NCI-H345 treated with DMSO at 0.1 percent for 48 hours (cell line): Measurements from ENCODE around the gene NPLOC4.
A peak's percentile ranks its signal among the peaks of the same experiment; 100 is the strongest.
"Not testable (repeated sequence)": the region's sequence is repeated elsewhere in the genome, so short reads cannot be mapped to it uniquely, and the experiment has no call there.

Experiments
- DNase-seq: peaks from one replicate; lab custom pipeline; 2025; ENCODE audit not compliant: unreplicated experiment; lab: John Stamatoyannopoulos, UW

NPLOC4 gene

GRCh38 chr17:81535480-81536298, 101.2 kb downstream of the NPLOC4 start:
- no peak for DNase-seq

- DNase-seq: no peak
Measured at GRCh38 chr17:81535007-81535328, 101.9 kb downstream of the NPLOC4 start.

DNA sequence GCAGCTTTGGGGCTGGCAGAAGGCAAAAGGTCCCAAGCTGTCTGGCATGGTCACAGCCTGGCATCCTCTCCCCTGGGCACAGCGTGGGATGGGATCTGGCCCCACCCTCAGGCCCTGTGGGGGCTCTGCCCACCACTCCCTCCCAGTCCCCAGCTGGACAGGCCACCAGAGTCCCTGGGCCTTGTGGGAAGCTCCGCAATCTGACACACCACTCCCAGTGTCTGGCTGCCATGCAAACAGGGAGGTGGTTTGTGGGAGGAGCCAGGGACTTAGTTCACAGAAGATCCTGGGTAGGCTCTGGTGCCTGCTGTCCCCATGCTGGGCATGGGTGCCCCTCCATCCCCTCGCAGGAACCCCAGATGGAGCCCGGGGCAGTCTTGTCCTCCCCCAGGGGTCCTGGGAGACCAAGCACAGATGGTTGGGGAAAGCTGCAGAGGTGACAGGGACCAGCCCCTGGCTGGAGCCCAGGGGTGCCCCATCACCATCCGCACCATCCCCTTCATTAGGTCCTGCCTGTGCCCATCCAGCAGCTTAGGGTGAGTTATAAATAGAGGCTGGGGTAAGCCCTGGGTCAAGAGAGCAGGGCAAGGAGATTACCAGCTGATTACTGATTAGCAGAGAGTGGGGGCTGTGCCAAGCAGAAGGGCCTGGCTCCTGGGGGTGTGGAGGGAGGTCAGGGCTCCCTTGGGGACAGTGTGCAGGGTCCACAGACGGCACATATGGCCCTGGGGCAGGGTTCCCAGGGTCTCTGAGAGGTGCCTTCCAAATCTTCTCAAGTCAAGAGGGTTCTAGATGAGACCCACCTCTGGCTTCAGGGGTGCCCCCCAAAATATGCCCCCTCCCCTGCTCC, 102.5 kb downstream of the NPLOC4 start:
- DNase-seq: no peak

DNA sequence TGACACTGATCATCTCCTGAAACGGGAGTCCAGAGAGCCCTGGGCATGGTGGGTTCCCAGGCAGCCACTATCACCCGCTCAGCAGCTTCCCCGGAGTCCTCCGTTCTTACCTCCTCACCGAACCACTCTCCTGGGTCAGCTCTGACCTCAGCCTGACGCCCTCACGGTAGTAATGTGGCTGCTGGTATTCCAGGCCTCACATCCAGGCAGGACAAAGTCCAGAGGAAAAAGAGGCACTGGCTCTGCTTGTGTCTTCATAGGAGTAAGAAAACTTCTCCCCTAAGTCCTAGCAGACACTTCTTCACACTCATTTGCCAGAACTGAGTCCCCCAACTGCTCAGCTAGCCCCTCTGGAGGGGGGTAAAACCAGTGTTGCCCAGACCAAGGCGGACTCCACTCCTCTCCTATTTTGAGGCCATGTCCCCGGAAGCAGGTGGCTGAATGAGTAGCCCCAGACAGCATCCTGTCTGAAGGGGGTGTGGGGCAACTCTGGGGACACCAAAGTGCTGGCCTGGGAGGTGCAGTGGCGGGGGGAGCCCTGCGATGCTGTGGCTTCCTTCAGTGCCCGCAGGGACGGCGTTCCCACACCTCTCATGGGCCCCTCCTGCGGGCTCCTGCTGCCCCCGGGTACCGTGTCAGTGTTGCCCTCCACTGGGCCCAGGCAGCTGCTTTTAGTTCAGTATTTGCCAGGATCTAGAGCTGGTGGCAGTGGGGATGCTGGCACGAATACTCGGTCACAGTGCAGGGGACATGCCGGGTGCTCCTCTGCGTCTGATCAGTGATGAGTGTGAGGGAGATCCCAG, 103.4 kb downstream of the NPLOC4 start:
- no peak for DNase-seq

DNA sequence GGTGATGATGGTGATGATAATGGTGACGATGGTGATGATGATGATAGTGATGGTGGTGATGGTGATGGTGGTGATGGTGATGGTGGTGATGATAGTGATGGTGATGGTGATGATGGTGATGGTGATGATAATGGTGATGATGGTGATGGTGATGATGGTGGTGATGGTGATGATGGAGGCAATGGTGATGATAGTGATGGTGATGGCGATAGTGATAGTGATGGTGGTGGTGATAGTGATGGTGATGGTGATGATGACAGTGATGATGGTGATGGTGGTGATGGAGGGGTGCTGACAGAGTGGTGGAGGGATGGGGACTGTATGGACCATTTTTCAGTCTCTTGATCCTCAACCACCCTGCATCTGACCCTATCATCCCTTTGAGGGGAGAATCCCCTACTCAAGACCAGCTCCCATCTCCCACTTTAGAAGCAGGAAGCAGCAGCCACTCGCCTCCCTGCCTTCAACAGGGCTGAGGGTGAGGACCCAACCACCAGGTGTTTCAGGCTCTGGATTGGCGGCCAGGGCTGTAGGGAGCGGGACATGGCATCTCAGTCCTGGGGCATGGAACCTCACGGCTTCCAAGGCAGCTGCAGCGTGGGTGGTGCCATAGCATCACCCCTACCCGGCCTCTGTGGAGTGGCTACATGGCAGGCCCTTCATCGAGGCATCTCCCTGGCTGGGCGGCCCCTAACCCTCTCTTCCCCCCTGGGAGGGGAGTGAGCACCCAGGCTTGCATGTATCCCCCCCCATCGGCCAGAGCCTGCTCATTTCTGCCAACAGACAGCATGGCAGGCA, 104.2 kb downstream of the NPLOC4 start:
- DNase-seq: no peak

GRCh38 chr17:81531998-81532404, 104.9 kb downstream of the NPLOC4 start:
- not testable (repeated sequence) for DNase-seq

- DNase-seq: not testable (repeated sequence)
Measured at GRCh38 chr17:81531013-81531412, 105.9 kb downstream of the NPLOC4 start.

DNA sequence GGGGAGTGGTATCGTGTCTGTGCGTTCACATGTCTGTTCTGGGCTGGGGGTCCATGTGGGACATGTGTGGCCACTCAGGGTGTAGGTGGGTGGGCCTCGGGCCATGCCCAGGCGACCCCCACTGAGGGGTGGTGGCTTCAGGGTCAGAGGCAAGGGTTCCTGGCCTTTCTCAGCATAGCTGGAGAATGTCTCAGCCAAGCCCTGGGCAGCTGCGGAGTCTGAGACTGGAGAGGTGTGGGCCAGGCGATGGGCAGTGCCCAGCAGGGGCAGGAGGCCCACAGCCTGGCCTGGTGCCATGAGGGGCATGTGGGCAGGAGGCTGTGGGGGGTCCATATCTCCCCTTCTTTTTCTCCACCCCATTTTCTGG, 107.5 kb downstream of the NPLOC4 start:
- no peak for DNase-seq

DNA sequence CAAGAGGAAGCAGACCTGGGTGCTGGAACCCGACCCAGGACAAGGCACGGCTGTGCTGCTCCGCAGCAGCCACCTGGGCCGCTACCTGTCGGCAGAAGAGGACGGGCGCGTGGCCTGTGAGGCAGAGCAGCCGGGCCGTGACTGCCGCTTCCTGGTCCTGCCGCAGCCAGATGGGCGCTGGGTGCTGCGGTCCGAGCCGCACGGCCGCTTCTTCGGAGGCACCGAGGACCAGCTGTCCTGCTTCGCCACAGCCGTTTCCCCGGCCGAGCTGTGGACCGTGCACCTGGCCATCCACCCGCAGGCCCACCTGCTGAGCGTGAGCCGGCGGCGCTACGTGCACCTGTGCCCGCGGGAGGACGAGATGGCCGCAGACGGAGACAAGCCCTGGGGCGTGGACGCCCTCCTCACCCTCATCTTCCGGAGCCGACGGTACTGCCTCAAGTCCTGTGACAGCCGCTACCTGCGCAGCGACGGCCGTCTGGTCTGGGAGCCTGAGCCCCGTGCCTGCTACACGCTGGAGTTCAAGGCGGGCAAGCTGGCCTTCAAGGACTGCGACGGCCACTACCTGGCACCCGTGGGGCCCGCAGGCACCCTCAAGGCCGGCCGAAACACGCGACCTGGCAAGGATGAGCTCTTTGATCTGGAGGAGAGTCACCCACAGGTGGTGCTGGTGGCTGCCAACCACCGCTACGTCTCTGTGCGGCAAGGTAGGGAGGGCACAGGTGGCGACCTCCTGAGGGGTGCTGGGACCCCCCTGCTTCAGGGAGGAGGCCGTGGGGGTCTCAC, 108.1 kb downstream of the NPLOC4 start:
- DNase-seq: no peak

GRCh38 chr17:81528384-81528650, 108.6 kb downstream of the NPLOC4 start:
- DNase-seq: no peak

- no peak for DNase-seq
Measured at GRCh38 chr17:81527591-81528383, 109.1 kb downstream of the NPLOC4 start, which contains the start of gene FSCN2. TSS of gene FSCN2 (plus strand) at chr17:81528377. CDS start at chr17:81528532, 155 bp downstream.

DNA sequence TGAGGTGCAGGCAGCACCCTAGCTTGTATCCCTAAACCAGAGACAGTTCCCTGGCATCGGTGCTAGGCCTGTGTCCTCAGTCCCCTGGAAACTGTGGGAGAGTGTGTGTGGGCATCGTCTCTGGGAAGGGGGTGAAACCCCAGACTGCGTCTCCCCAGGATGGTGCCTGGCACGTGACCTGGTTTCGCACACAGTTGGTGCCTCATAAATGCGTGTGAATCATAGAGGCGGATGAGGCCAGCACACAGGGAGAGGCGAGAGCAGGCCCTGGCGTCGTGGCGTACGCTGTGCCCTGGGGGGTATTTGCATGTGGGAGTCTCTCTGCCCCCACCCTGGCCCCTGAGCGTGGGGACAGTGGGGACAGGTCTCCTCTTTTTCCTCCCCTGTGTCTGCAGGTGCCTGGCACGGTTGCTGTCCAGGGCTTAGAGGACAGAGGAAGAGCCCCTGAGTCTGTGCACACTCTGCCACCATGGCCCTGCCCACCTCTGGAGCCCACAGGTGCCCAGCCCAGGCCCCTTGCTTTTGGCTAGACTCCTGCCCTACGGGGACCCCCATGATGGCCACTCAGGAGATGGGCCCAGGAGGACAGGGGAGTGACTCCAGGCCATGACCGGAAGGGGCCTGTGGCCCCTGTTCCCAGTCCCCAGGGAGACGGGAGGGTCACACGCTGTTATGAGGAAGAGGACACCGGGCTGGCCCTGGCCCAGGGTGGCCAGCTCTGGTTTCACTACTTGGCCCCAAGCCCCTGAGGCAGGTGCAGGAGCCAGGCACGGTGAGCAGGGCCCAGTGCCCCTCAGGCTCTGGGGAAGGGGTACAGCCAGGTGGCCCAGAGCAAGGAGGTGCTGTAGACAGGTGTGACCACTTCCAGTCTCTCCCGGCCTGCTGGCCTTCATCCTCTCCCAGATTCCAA, 110.0 kb downstream of the NPLOC4 start:
- DNase-seq: no peak

GRCh38 chr17:81524865-81525159, 112.1 kb downstream of the NPLOC4 start:
- DNase-seq: no peak

GRCh38 chr17:81524039-81524864, 112.7 kb downstream of the NPLOC4 start:
- DNase-seq: no peak

DNA sequence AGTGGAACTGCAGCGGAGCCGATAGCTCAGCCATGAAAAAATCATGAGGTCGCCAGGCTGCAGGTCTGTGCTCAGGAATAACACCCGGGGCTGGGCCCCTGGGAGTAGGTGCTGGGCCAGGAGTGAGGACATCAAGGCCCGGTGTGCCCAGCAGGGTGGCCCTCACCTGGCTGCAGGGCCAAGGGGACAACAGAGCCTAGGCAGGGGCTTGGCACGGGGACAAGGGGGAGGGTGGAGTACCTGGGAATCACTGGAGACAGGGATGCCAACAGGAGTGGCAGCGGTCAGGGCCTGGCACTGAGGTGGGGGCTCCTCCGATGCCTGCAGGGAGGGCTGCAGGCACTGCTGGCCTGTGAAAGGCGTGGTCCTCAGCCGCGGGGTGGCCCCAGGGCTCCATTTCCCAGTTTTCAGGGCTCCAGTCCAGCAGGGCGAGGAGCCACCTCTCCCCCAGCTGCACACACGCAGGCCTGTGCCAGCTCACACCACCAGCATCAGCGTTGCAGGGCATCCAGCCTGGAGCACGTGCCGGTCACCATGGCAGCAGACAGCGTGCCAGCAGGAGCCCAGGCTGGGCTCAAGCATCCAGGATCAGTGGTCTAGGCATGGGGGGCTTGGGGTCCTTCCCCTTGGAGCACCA, 113.4 kb downstream of the NPLOC4 start:
- DNase-seq: peak; percentile 42

DNA sequence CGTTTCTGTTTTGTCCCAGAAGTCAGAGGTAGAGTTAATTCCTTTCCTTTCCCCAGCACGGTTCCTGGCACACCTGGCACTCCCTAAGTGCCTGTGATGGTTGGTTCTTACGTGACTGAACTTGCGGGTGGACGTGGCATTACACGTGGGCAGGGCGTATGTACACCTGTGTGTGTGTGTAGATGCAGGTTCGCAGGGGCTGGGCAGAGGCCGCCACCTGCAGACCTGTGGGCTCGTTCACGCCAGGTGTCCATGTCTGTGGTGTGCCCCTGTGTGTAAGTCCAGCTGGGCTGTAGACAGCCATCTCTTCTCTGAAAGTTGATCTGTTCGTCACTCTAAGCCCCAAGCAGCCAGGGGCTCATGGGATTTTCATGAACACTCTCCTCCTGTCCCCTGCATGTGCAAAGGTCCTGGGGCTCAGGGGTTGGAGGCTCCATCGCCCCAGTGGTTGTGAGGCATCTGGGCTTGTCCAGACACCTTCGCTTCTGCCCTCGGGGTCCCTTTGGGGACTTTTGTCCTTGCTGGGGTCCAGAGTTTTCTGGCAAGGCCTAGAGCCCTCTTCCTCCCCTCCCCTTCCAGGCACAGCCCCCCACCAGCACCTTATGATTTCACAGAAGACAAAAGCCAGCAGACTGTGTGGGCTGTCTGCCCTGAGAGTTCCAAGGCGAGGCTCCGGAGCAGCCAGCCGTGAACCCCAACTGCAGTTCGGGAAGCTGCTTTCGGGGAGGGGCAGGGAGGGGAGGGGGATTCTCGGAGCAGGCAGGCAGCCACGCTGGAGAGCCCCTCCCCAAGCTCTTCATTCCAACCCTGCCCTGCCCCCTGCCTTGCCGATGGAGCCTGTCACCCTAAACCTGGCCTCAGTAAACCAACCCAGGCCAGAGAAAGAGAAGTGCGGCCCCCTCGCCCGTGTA, 114.2 kb downstream of the NPLOC4 start:
- no peak for DNase-seq
